Measurements from ENCODE around the gene PSMD13. TPM values are rescaled to one million over a fixed set of nuclear protein-coding genes. Genes with fewer than 3 reads are reported as not detected.
"Not testable (repeated sequence)": the region's sequence is repeated elsewhere in the genome, so short reads cannot be mapped to it uniquely, and the experiment has no call there.

PSMD13 gene
- total and polyA plus RNA-seq, 5 donors from 2014 or later: 99.6 to 276 (median 247) TPM

DNA sequence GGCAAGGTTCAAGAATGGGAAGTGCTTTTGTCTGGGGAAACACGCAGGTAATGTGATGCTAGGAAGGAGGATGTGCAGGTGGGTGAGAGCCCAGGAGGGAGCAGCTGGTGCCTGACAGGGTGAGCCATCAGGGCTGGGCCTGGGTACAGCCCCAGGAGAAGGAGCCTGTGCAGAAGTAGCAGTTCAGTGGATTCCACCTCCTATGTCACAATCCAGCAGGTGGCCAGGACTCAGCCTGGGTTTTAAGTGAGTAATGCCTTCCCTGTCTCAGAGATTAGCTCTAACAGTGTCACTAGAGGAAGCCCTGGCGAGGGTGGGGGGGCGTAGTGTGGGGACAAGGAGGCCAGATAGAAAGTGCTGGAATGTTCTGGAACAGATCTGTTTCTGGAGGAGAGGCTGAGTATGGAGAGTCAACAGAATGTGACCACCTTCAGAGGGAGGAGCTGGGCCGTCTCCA, 21.2 kb upstream of the PSMD13 start:
- Mint-ChIP-seq H3K9me3 (no peaks in the 10 kb centered on the region), H3K36me3 (peaks cover 19% of the 10 kb centered on the region), H3K27me3 (no peaks in the 10 kb centered on the region), H3K4me3 (peak overlapping the region in 1 of 4 donors; percentile 59), H3K4me1 (peaks cover 0 to 20% (median 6%) of the 10 kb centered on the region in 4 donors), H3K27ac (peak overlapping the region in 1 of 3 donors; percentile 32)
- H3K4me1 ChIP-seq (ENCODE audit: control insufficient read depth, insufficient read depth, low read length, poor library complexity, severe bottlenecking): peaks cover 1% of the 10 kb centered on the region
- no peak overlapping the region for H3K27ac ChIP-seq (ENCODE audit: insufficient read depth, low read length, poor library complexity, severe bottlenecking)
- no peaks in the 10 kb centered on the region for H3K27me3 ChIP-seq (ENCODE audit: control insufficient read depth, insufficient read depth, low read length)
- DNase-seq: no peak
- H3K36me3 ChIP-seq (ENCODE audit: control insufficient read depth, insufficient read depth, low read length): peaks cover 50% of the 10 kb centered on the region
- ATAC-seq (ENCODE audit: low read depth in 2 of 2): no peak
- no peaks in the 10 kb centered on the region for H3K9me3 ChIP-seq (ENCODE audit: control insufficient read depth in 2 of 2, low read length in 2 of 2)
- H3K4me3 ChIP-seq (ENCODE audit: low read depth, low read length): no peak overlapping the region

DNA sequence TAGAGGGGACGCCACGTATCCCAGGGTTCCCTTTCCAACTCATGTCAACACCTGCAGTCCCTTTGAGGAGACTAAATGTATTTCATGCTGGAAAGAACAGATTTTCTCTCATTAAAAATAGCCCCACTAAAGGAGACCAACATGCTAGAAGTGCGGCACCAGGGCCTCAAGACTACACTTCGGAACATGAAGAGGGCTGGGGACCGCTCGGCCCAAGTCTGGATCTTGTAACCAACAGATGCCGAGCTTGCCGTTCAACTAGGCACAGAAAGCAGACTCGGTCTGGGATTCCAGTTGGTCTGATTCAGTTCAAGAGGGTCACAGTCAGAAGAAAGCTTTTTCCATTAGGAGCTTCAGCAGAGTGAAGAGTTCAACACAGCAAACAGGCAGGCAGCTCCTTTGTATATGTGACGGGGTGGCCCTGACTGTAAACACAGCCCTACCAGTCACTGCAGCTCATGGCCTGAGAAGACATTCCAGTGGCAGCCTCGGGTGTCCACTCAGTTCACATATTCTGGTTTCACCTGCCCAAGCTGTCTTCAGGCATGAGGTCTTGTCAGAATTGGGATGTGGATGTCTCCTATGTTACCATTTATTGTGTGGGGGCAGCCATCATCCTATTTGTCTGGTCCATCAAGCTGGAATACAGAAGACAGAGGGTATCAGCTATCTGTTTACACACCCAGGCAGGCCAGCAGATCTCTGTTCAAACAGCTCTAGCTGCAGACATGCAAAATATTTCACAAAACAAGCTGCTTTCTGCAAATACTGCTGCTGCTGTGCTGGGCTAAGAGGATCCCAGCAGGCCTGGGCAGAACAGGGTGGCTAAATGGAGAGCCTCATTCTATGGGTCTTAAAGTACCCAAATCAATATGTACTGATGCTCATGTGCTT, 20.4 kb upstream of the PSMD13 start:
- H3K27ac Mint-ChIP-seq: peak overlapping the region in 1 of 3 donors; percentile 20
- DNase-seq (no peak), ATAC-seq (ENCODE audit: low read depth in 2 of 2) (no peak)
- no peaks in the 10 kb centered on the region for H3K9me3 ChIP-seq (ENCODE audit: control insufficient read depth in 2 of 2, low read length in 2 of 2)
- H3K27me3 Mint-ChIP-seq: no peaks in the 10 kb centered on the region
- peaks cover 42% of the 10 kb centered on the region for H3K36me3 ChIP-seq (ENCODE audit: control insufficient read depth, insufficient read depth, low read length)
- peaks cover 0 to 13% (median 4%) of the 10 kb centered on the region in 4 donors for H3K4me1 Mint-ChIP-seq
- H3K27ac ChIP-seq (ENCODE audit: insufficient read depth, low read length, poor library complexity, severe bottlenecking): no peak overlapping the region
- H3K9me3 Mint-ChIP-seq: no peaks in the 10 kb centered on the region
- H3K4me1 ChIP-seq (ENCODE audit: control insufficient read depth, insufficient read depth, low read length, poor library complexity, severe bottlenecking): no peaks in the 10 kb centered on the region
- no peak overlapping the region for H3K4me3 Mint-ChIP-seq
- peaks cover 16% of the 10 kb centered on the region for H3K36me3 Mint-ChIP-seq
- no peak overlapping the region for H3K4me3 ChIP-seq (ENCODE audit: low read depth, low read length)
- no peaks in the 10 kb centered on the region for H3K27me3 ChIP-seq (ENCODE audit: control insufficient read depth, insufficient read depth, low read length)

DNA sequence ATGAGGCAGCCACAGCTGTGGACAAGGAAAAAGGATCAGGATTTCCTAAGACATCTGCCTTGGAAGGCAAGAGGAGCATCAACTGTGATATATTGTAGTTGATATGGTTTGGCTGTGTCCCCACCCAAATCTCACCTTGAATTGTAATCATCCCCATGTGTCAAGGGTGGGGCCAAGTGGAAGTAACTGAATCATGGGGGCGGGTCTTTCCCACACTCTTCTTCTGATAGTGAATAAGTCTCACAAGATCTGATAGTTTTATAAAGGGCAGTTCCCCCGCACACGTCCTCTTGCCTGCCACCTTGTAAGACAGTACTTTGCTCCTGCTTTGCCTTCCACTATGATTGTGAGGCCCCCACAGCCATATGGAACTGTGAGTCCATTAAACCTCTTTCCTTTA, 19.1 kb upstream of the PSMD13 start:
- Histone ChIP-seq H3K9me3 (ENCODE audit: control insufficient read depth in 2 of 2, low read length in 2 of 2) (no peaks in the 10 kb centered on the region), H3K4me1 (ENCODE audit: control insufficient read depth, insufficient read depth, low read length, poor library complexity, severe bottlenecking) (no peaks in the 10 kb centered on the region), H3K27ac (ENCODE audit: insufficient read depth, low read length, poor library complexity, severe bottlenecking) (no peak overlapping the region), H3K4me3 (ENCODE audit: low read depth, low read length) (no peak overlapping the region), H3K27me3 (ENCODE audit: control insufficient read depth, insufficient read depth, low read length) (no peaks in the 10 kb centered on the region), H3K36me3 (ENCODE audit: control insufficient read depth, insufficient read depth, low read length) (peaks cover 29% of the 10 kb centered on the region)
- Mint-ChIP-seq H3K27ac (no peak overlapping the region), H3K27me3 (no peaks in the 10 kb centered on the region), H3K4me3 (no peak overlapping the region), H3K9me3 (no peaks in the 10 kb centered on the region), H3K36me3 (peaks cover 17% of the 10 kb centered on the region), H3K4me1 (peaks cover 0 to 9% (median 0%) of the 10 kb centered on the region in 4 donors)
- no peak for ATAC-seq (ENCODE audit: low read depth in 2 of 2)
- DNase-seq: no peak

DNA sequence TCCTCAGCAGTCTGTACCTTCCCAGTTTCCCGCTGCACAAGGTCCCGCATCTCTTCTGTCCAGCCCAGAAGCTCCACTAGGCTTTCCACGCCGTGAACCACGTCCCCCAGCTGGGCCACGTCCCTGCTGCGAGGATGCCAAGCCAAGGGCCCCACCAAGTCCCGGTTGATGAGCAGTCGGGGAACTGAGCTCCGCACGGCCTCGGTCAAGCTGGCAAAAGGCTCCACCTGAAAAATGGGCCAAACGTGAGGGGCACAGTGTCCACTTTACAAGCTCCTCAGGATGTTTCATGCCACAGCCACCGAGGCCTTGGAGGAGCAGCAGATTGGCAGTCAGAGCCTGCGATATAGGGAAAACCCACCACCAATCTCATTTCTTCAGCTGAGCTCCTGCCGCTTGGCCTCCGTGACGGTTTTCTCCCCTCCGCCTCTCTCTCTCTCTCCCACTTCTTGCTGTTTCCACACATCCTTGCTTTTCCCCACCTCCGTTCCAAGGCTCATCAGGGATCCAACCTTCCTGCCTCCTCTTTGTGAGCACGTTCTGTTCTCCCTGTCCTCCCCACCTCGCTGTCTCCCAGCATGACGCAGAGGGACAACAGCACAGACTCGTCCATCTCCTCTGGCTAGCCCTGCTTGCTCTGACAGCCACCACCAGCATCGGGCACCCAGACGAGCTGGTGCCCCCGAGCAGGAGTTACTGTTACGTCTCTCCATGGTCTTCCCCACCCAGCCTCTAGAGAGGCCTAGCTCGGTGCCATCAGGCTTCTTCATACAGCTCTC, 17.8 kb upstream of the PSMD13 start:
- H3K27me3 Mint-ChIP-seq: no peaks in the 10 kb centered on the region
- no peaks in the 10 kb centered on the region for H3K9me3 Mint-ChIP-seq
- ATAC-seq (ENCODE audit: low read depth in 2 of 2): no peak
- Histone ChIP-seq H3K4me3 (ENCODE audit: low read depth, low read length) (no peak overlapping the region), H3K36me3 (ENCODE audit: control insufficient read depth, insufficient read depth, low read length) (peaks cover 16% of the 10 kb centered on the region), H3K27ac (ENCODE audit: insufficient read depth, low read length, poor library complexity, severe bottlenecking) (no peak overlapping the region), H3K4me1 (ENCODE audit: control insufficient read depth, insufficient read depth, low read length, poor library complexity, severe bottlenecking) (no peaks in the 10 kb centered on the region), H3K27me3 (ENCODE audit: control insufficient read depth, insufficient read depth, low read length) (no peaks in the 10 kb centered on the region), H3K9me3 (ENCODE audit: control insufficient read depth in 2 of 2, low read length in 2 of 2) (no peaks in the 10 kb centered on the region)
- H3K27ac Mint-ChIP-seq: peak overlapping the region in 2 of 3 donors; percentile 56 to 72
- H3K4me1 Mint-ChIP-seq: peaks cover 0 to 6% (median 0%) of the 10 kb centered on the region in 4 donors
- no peak overlapping the region for H3K4me3 Mint-ChIP-seq
- DNase-seq: no peak
- peaks cover 18% of the 10 kb centered on the region for H3K36me3 Mint-ChIP-seq

DNA sequence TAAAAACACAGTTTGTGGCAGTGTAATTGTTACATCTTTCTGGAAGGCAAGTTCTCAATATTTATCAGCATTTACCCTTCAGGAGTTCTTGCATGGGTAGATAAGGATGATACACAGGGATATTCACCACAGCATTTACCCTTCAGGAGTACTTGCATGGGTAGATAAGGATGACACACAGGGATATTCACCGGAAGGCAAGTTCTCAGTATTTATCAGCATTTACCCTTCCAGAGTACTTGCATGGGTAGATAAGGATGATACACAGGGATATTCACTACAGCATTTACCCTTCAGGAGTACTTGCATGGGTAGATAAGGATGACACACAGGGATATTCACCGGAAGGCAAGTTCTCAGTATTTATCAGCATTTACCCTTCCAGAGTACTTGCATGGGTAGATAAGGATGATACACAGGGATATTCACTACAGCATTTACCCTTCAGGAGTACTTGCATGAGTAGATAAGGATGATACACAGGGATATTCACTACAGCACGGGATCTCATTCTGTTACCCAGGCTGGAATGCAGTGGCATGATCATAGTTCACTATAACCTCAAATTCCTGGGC, 16.0 kb upstream of the PSMD13 start:
- H3K4me3 Mint-ChIP-seq; H3K27me3 ChIP-seq (ENCODE audit: control insufficient read depth, insufficient read depth, low read length); H3K27ac ChIP-seq (ENCODE audit: insufficient read depth, low read length, poor library complexity, severe bottlenecking); H3K27ac Mint-ChIP-seq; H3K4me1 ChIP-seq (ENCODE audit: control insufficient read depth, insufficient read depth, low read length, poor library complexity, severe bottlenecking); ATAC-seq (ENCODE audit: low read depth in 2 of 2); H3K36me3 ChIP-seq (ENCODE audit: control insufficient read depth, insufficient read depth, low read length); DNase-seq; H3K27me3 Mint-ChIP-seq; H3K4me1 Mint-ChIP-seq; H3K9me3 Mint-ChIP-seq; H3K9me3 ChIP-seq (ENCODE audit: control insufficient read depth in 2 of 2, low read length in 2 of 2); H3K4me3 ChIP-seq (ENCODE audit: low read depth, low read length): not testable (repeated sequence)
- H3K36me3 Mint-ChIP-seq: peaks cover 11% of the 10 kb centered on the region

DNA sequence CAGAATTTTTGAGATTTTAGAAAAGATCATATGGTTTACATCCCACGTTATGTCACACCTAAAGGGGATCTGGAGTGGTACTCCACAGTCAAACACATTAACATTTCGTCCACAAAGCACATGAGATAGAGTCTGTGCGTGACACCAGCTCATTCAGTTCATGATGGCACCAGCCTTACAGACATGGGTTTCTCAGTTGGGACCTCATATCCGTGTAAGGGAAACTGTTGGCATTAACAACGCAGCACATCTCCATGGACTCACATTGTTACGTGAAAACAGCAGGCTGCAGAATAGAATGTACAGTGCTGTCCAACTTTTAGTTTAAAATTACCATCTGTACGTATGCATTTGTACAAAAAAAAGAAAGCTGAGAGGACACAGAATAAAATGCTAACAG, 15.2 kb upstream of the PSMD13 start:
- Histone ChIP-seq H3K27me3 (ENCODE audit: control insufficient read depth, insufficient read depth, low read length) (no peaks in the 10 kb centered on the region), H3K9me3 (ENCODE audit: control insufficient read depth in 2 of 2, low read length in 2 of 2) (no peaks in the 10 kb centered on the region), H3K4me3 (ENCODE audit: low read depth, low read length) (no peak overlapping the region), H3K4me1 (ENCODE audit: control insufficient read depth, insufficient read depth, low read length, poor library complexity, severe bottlenecking) (no peaks in the 10 kb centered on the region), H3K36me3 (ENCODE audit: control insufficient read depth, insufficient read depth, low read length) (no peaks in the 10 kb centered on the region), H3K27ac (ENCODE audit: insufficient read depth, low read length, poor library complexity, severe bottlenecking) (no peak overlapping the region)
- DNase-seq: no peak
- Mint-ChIP-seq H3K4me1 (peaks cover 0 to 7% (median 2%) of the 10 kb centered on the region in 4 donors), H3K4me3 (no peak overlapping the region), H3K27ac (no peak overlapping the region), H3K36me3 (peaks cover 14% of the 10 kb centered on the region), H3K9me3 (no peaks in the 10 kb centered on the region), H3K27me3 (no peaks in the 10 kb centered on the region)
- ATAC-seq (ENCODE audit: low read depth in 2 of 2): no peak

DNA sequence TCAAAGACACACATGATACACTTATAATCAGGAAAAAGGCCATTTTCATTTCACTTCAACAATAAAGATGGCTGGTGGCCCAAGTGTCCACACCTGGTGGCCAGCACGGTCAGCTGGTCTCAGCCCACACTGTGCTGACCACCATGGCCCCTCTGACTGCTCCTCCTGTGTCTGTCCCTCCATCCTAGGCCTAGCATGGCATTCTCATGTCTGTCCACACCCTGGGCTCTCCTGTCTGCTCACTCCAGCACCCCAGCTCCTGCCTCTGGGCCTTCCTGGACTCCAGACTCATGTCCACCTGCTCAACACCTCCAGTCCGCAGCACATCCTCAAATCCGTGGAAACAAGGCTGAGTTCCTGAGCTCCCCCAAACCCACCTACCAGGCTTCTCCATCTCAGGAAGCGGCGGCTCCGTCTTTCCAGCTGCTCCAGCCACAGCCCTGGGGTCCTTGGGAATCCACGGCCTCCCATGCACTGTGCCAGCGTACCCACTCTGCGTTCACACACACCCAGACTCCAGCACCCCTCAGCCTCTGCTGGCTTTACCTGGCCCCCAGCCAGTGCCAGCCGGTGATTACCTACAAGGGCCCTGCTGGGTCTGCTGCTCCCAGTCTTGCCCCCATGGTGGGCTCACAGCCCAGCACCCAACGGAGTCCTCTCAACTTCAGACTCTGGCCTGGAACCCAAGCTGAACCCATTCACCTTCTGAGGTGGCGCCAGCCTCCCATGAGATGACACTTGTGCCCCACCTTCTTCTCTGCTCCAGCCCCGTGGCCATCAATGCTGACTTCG, 14.6 kb upstream of the PSMD13 start:
- Histone ChIP-seq H3K36me3 (ENCODE audit: control insufficient read depth, insufficient read depth, low read length) (no peaks in the 10 kb centered on the region), H3K27ac (ENCODE audit: insufficient read depth, low read length, poor library complexity, severe bottlenecking) (no peak overlapping the region), H3K4me3 (ENCODE audit: low read depth, low read length) (no peak overlapping the region), H3K27me3 (ENCODE audit: control insufficient read depth, insufficient read depth, low read length) (no peaks in the 10 kb centered on the region), H3K9me3 (ENCODE audit: control insufficient read depth in 2 of 2, low read length in 2 of 2) (no peaks in the 10 kb centered on the region), H3K4me1 (ENCODE audit: control insufficient read depth, insufficient read depth, low read length, poor library complexity, severe bottlenecking) (no peaks in the 10 kb centered on the region)
- Mint-ChIP-seq H3K36me3 (peaks cover 14% of the 10 kb centered on the region), H3K27ac (peak overlapping the region in 1 of 3 donors; percentile 11), H3K4me3 (no peak overlapping the region), H3K9me3 (no peaks in the 10 kb centered on the region), H3K27me3 (no peaks in the 10 kb centered on the region), H3K4me1 (peaks cover 0 to 7% (median 2%) of the 10 kb centered on the region in 4 donors)
- ATAC-seq (ENCODE audit: low read depth in 2 of 2): no peak
- no peak for DNase-seq
